Effector memory CD8-positive, alpha-beta T cell (primary cell): ENCODE results near the gene ADI1.

Experiments used
- ATAC-seq: fragments of 150-1000 bp; cut with Tn5 transposase; replicated peaks from 2 replicates; pipeline ENCODE4 v1.10.0; 2021; ENCODE audit warnings: mild to moderate bottlenecking, moderate library complexity
- DNase-seq, 3 experiments: peaks; one replicate each; pipeline ENCODE4 v3.0.0; 2021
- H3K27ac Mint-ChIP-seq, 2 donors: one replicate each; pipeline ENCODE4 v1.8.0; 2022; ENCODE audit warnings: mild to moderate bottlenecking in 2 of 2, mixed read lengths in 2 of 2, moderate library complexity in 2 of 2
- H3K27me3 Mint-ChIP-seq, 2 donors: one replicate each; pipeline ENCODE4 v1.8.0; 2022; ENCODE audit warnings: mixed read lengths in 2 of 2
- H3K36me3 Mint-ChIP-seq: one replicate; pipeline ENCODE4 v1.8.0; 2022; ENCODE audit warnings: mild to moderate bottlenecking, moderate library complexity, mixed read lengths; ENCODE audit not compliant: insufficient read depth
- H3K4me1 Mint-ChIP-seq, 2 donors: one replicate each; pipeline ENCODE4 v1.8.0; 2022; ENCODE audit warnings: low read depth in 2 of 2, mixed read lengths in 2 of 2
- H3K4me3 Mint-ChIP-seq, 2 donors: one replicate each; pipeline ENCODE4 v1.8.0; 2022; ENCODE audit warnings: mild to moderate bottlenecking in 2 of 2, mixed read lengths in 2 of 2, moderate library complexity in 2 of 2
- H3K9me3 Mint-ChIP-seq, 2 donors: one replicate each; pipeline ENCODE4 v1.8.0; 2022; ENCODE audit warnings: mixed read lengths in 2 of 2

Gene ADI1

GRCh38 chr2:3486047-3487027, 33.0 kb downstream of the ADI1 start:
- Mint-ChIP-seq H3K9me3 (no peaks in the 10 kb centered on the region), H3K4me1 (peaks cover under 1 to 6% of the 10 kb centered on the region in 2 donors), H3K27me3 (no peaks in the 10 kb centered on the region), H3K27ac (peak overlapping the region; percentile 8 to 50), H3K4me3 (no peak overlapping the region), H3K36me3 (peaks cover 6% of the 10 kb centered on the region)
- ATAC-seq (no peak), DNase-seq (no peak)

GRCh38 chr2:3485166-3485565, 34.2 kb downstream of the ADI1 start:
- no peaks in the 10 kb centered on the region for H3K27me3 Mint-ChIP-seq

DNA sequence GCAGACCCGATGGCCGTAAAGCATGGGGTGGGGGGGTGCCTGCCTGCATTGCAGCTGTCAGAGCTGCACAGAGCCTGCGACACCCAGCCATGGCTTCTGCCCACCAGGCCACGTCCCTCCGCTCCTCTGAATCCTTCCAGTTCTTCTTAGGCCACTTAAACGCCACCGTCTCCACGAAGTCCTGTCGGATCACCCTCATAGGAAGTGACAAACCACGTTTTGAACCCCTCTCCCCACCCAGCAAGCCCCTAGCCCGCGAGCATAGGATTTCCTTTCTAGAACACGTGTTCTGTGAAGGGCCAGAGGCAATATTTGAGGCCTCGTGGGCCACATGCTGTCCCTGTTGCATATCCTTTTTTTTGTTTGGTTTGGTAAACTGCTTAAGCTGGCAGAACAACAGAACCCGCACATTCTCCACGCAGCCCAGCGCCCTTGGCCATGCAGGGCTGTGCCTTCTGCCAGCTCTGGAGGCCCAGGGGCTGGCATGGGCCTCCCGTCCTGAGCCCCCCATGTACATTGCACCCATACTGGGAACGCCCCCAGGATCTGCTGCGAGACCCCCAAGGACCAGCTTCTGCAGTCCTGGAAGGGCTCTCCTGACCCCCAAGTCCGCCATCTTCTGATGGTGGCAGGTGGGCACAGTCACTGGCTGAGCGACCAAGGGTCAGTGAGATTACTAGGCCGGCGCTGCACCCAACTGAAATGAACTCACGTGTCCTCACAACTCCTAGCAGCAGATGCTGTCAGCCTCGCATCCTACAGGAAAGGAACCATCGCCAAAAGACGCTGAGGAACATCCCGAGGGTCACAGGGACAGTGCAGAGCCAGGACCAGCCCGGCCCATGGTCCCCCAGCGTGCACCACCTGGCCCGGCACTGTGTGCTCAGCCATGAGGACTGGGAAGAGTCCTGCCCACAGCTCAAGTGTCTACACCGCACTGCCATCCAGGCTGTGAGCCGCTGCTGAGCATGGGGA, 35.1 kb downstream of the ADI1 start:
- DNase-seq = no peak
- Mint-ChIP-seq H3K9me3 (no peaks in the 10 kb centered on the region), H3K4me3 (no peak overlapping the region), H3K27me3 (no peaks in the 10 kb centered on the region), H3K36me3 (peaks cover 6% of the 10 kb centered on the region), H3K4me1 (no peaks in the 10 kb centered on the region), H3K27ac (peak overlapping the region in 1 of 2 donors; percentile 71)
- no peak for ATAC-seq

More at GRCh38 chr2:3485166-3485565, 34.2 kb downstream of the ADI1 start:
- Mint-ChIP-seq H3K4me1 (no peaks in the 10 kb centered on the region), H3K27ac (peak overlapping the region; percentile 8 to 50), H3K9me3 (no peaks in the 10 kb centered on the region), H3K4me3 (no peak overlapping the region), H3K36me3 (peaks cover 6% of the 10 kb centered on the region)
- ATAC-seq = no peak
- no peak for DNase-seq

GRCh38 chr2:3483227-3483985, 35.9 kb downstream of the ADI1 start:
- Mint-ChIP-seq H3K4me3 (no peak overlapping the region), H3K27me3 (no peaks in the 10 kb centered on the region), H3K4me1 (no peaks in the 10 kb centered on the region), H3K36me3 (peaks cover 11% of the 10 kb centered on the region), H3K9me3 (no peaks in the 10 kb centered on the region), H3K27ac (peak overlapping the region in 1 of 2 donors; percentile 71)
- DNase-seq (no peak), ATAC-seq (no peak)

DNA sequence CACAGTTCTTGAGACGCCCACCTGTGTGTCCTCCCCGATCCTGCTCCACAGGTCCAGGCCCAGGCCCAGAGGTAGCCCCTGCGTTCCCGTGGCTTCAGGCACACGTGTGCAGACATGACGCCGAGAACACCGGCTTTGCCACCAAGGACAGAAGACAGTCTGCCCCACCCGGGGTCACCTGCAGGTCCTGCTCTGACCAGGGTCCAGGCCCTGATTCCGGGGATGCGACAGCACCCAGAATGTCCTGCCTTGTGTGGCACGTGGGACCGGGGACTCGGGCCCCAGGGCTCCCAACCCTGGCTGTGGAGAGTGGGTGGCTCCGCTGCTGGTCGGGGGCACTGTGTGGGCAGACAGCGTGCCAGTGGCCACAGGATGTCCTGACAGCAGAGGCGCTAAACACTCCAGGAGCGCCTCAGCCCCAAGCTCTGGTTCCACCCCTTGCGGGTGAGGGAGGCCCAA, 36.9 kb downstream of the ADI1 start:
- DNase-seq (no peak), ATAC-seq (no peak)
- Mint-ChIP-seq H3K9me3 (no peaks in the 10 kb centered on the region), H3K4me1 (no peaks in the 10 kb centered on the region), H3K4me3 (no peak overlapping the region), H3K27ac (no peak overlapping the region), H3K27me3 (no peaks in the 10 kb centered on the region), H3K36me3 (peaks cover 11% of the 10 kb centered on the region)

GRCh38 chr2:3481736-3482362, 37.5 kb downstream of the ADI1 start:
- ATAC-seq = no peak
- no peaks in the 10 kb centered on the region for H3K4me1 Mint-ChIP-seq

GRCh38 chr2:3481011-3481400, 38.3 kb downstream of the ADI1 start:
- Mint-ChIP-seq H3K27ac (no peak overlapping the region), H3K9me3 (no peaks in the 10 kb centered on the region), H3K4me3 (no peak overlapping the region), H3K27me3 (no peaks in the 10 kb centered on the region), H3K36me3 (peaks cover 20% of the 10 kb centered on the region), H3K4me1 (peaks cover 0 to 3% of the 10 kb centered on the region in 2 donors)
- DNase-seq = no peak
- no peak for ATAC-seq

More at GRCh38 chr2:3481736-3482362, 37.5 kb downstream of the ADI1 start:
- H3K4me3 Mint-ChIP-seq = no peak overlapping the region
- H3K9me3 Mint-ChIP-seq = no peaks in the 10 kb centered on the region
- H3K27me3 Mint-ChIP-seq = no peaks in the 10 kb centered on the region
- DNase-seq = no peak
- no peak overlapping the region for H3K27ac Mint-ChIP-seq
- peaks cover 13% of the 10 kb centered on the region for H3K36me3 Mint-ChIP-seq

DNA sequence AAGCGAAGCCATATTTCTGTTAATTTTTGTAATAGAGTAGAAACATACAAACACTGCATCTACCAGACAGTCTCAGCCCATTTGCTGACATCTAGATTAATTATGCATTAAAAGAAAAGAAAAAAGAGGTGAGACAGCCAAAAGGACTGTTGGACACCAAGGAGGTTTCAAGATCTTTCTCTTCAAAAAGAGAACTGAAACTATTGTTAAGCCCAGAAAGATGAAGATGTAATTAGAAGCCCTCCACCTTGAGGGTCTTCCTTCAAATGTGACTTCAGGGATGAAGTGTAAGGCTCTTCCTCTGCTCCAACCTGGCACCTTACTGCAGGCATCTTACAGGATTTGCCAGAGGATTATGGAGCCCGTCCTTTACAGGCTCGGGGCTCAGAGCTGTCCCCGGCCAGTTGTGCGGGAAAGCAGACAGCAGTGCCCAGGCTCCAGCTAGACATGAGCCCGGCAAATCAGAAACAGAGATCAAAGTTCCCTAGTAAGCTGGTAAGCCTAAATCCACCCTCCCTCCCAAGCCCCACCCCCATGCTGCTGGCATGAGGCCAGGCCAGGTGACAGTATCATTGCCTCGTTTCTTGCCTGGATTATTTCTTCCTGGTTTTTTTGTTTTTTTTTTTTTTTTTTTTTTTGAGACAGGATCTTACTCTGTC, 38.9 kb downstream of the ADI1 start:
- Mint-ChIP-seq H3K9me3 (no peaks in the 10 kb centered on the region), H3K36me3 (peaks cover 23% of the 10 kb centered on the region), H3K27ac (peak overlapping the region; percentile 53 to 78), H3K4me3 (no peak overlapping the region), H3K27me3 (no peaks in the 10 kb centered on the region), H3K4me1 (peaks cover 0 to 4% of the 10 kb centered on the region in 2 donors)
- ATAC-seq = no peak
- DNase-seq = no peak

GRCh38 chr2:3479430-3480320, 39.7 kb downstream of the ADI1 start:
- Mint-ChIP-seq H3K36me3 (peaks cover 23% of the 10 kb centered on the region), H3K4me1 (peaks cover 0 to 4% of the 10 kb centered on the region in 2 donors), H3K27me3 (no peaks in the 10 kb centered on the region), H3K4me3 (no peak overlapping the region), H3K9me3 (no peaks in the 10 kb centered on the region), H3K27ac (peak overlapping the region; percentile 53 to 78)
- ATAC-seq = no peak
- no peak for DNase-seq

GRCh38 chr2:3478846-3479385, 40.4 kb downstream of the ADI1 start:
- Mint-ChIP-seq H3K4me1 (peaks cover 0 to 4% of the 10 kb centered on the region in 2 donors), H3K4me3 (no peak overlapping the region), H3K9me3 (no peaks in the 10 kb centered on the region), H3K27me3 (no peaks in the 10 kb centered on the region), H3K27ac (peak overlapping the region in 1 of 2 donors; percentile 78), H3K36me3 (peaks cover 23% of the 10 kb centered on the region)
- DNase-seq = no peak
- ATAC-seq = no peak

- H3K4me3 Mint-ChIP-seq = no peak overlapping the region
- DNase-seq (no peak), ATAC-seq (no peak)
- H3K27me3 Mint-ChIP-seq = no peaks in the 10 kb centered on the region
- no peak overlapping the region for H3K27ac Mint-ChIP-seq
- peaks cover 0 to 4% of the 10 kb centered on the region in 2 donors for H3K4me1 Mint-ChIP-seq
- no peaks in the 10 kb centered on the region for H3K9me3 Mint-ChIP-seq
- peaks cover 18% of the 10 kb centered on the region for H3K36me3 Mint-ChIP-seq
These were observed 42.4 kb downstream of the ADI1 start for GRCh38 chr2:3476985-3477327.
